CD14-positive monocyte (primary cell): ENCODE measurements around the gene BAIAP2L1. TPM values are rescaled to one million over a fixed set of nuclear protein-coding genes. Genes with fewer than 3 reads are reported as not detected.

Source experiments
- DNase-seq, 3 donors: peaks; one replicate each; pipeline ENCODE4 v3.0.0-alpha.2; 2011 to 2022
- H2AFZ ChIP-seq: 2 replicates; pipeline ENCODE4 v1.6.0; 2012; ENCODE audit warnings: mild to moderate bottlenecking, low read depth, low read length, inconsistent platforms; ENCODE audit not compliant: insufficient read depth, poor library complexity, severe bottlenecking
- H3K27ac ChIP-seq, 2 donors: 1 replicate in 1 of 2; 2 replicates in 1 of 2; pipeline ENCODE4 v1.5.1; 2012 to 2013; ENCODE audit warnings: low read length in 2 of 2, control low read depth in 1 of 2, inconsistent platforms in 1 of 2, low read depth in 1 of 2, mild to moderate bottlenecking in 1 of 2
- H3K27me3 ChIP-seq, 2 donors: one replicate each; pipeline versions ENCODE4 v1.6.0 to v1.6.1; 2011 to 2013; ENCODE audit warnings: low read length in 2 of 2; ENCODE audit not compliant: control insufficient read depth in 2 of 2, insufficient read depth in 2 of 2
- H3K36me3 ChIP-seq, 2 donors: replicated peaks in 1 of 2; 1 replicate in 1 of 2; 2 replicates in 1 of 2; pipeline versions ENCODE4 v1.5.1 to v1.6.1; 2012 to 2013; ENCODE audit warnings: low read length in 2 of 2, control low read depth in 1 of 2, inconsistent platforms in 1 of 2, mild to moderate bottlenecking in 1 of 2; ENCODE audit not compliant: insufficient read depth in 2 of 2, control insufficient read depth in 1 of 2
- H3K4me1 ChIP-seq, 2 donors: 1 replicate in 1 of 2; 2 replicates in 1 of 2; pipeline versions ENCODE4 v1.5.1 to v1.6.1; 2012 to 2013; ENCODE audit warnings: low read length in 2 of 2, control low read depth in 1 of 2, inconsistent platforms in 1 of 2, mild to moderate bottlenecking in 1 of 2, moderate library complexity in 1 of 2; ENCODE audit not compliant: insufficient read depth in 2 of 2, control insufficient read depth in 1 of 2
- H3K4me2 ChIP-seq: replicated peaks from 2 replicates; pipeline ENCODE3; 2012; ENCODE audit warnings: low read length, moderate library complexity, mild to moderate bottlenecking; ENCODE audit not compliant: poor library complexity, severe bottlenecking; ENCODE audit errors: extremely low read depth
- H3K4me3 ChIP-seq, 3 experiments: fragments of 200-600 bp in 1 of 3; sonication (generic) in 1 of 3; replicated peaks in 1 of 3; 1 replicate in 2 of 3; 2 replicates in 1 of 3; pipeline ENCODE4 v1.5.1; 2011 to 2013; ENCODE audit warnings: low read length in 3 of 3, mild to moderate bottlenecking in 3 of 3, control low read depth in 2 of 3, low read depth in 2 of 3, inconsistent platforms in 1 of 3, moderate library complexity in 1 of 3
- H3K79me2 ChIP-seq: 2 replicates; pipeline ENCODE4 v1.6.0; 2012; ENCODE audit warnings: mild to moderate bottlenecking, control low read depth, inconsistent platforms, low read length, moderate library complexity; ENCODE audit not compliant: insufficient read depth
- H3K9ac ChIP-seq: 2 replicates; pipeline ENCODE4 v1.6.0; 2017; ENCODE audit warnings: low read length, mild to moderate bottlenecking; ENCODE audit not compliant: insufficient read depth, poor library complexity, severe bottlenecking
- H3K9me3 ChIP-seq, 2 donors: replicated peaks in 1 of 2; 1 replicate in 1 of 2; 2 replicates in 1 of 2; pipeline versions ENCODE4 v1.5.1 to v1.6.1; 2012 to 2013; ENCODE audit warnings: low read length in 2 of 2, control low read depth in 1 of 2; ENCODE audit not compliant: control insufficient read depth in 1 of 2, insufficient read depth in 1 of 2
- H4K20me1 ChIP-seq: 2 replicates; pipeline ENCODE4 v1.6.0; 2012; ENCODE audit warnings: mild to moderate bottlenecking, low read length, control low read depth, moderate library complexity; ENCODE audit not compliant: insufficient read depth
- H3K27ac Mint-ChIP-seq, 7 donors: one replicate each; pipeline ENCODE4 v1.8.0; 2020; ENCODE audit warnings: mild to moderate bottlenecking in 7 of 7, mixed read lengths in 7 of 7, moderate library complexity in 6 of 7, inconsistent platforms in 2 of 7
- H3K27me3 Mint-ChIP-seq, 3 donors: one replicate each; pipeline ENCODE4 v1.8.0; 2021 to 2022; ENCODE audit warnings: low read depth in 3 of 3, mild to moderate bottlenecking in 3 of 3, mixed read lengths in 3 of 3, moderate library complexity in 3 of 3, inconsistent platforms in 1 of 3
- H3K36me3 Mint-ChIP-seq, 2 donors: one replicate each; pipeline ENCODE4 v1.8.0; 2020; ENCODE audit warnings: mixed read lengths in 2 of 2, inconsistent platforms in 1 of 2, mild to moderate bottlenecking in 1 of 2
- H3K4me1 Mint-ChIP-seq: one replicate; pipeline ENCODE4 v1.8.0; 2020; ENCODE audit warnings: mild to moderate bottlenecking, mixed read lengths
- H3K4me3 Mint-ChIP-seq, 2 donors: one replicate each; pipeline ENCODE4 v1.8.0; 2020; ENCODE audit warnings: mild to moderate bottlenecking in 2 of 2, mixed read lengths in 2 of 2, moderate library complexity in 1 of 2
- H3K9me3 Mint-ChIP-seq, 7 donors: one replicate each; pipeline ENCODE4 v1.8.0; 2020 to 2022; ENCODE audit warnings: mixed read lengths in 7 of 7, mild to moderate bottlenecking in 6 of 7, moderate library complexity in 6 of 7, inconsistent platforms in 2 of 7
- WGBS: methylation state at CpG from one replicate; pipeline ENCODE4 v1.1.5; 2013; ENCODE audit warnings: missing lambda C conversion rate; ENCODE audit not compliant: insufficient coverage; 5-methylcytosine and 5-hydroxymethylcytosine counted together
- intact Hi-C, 2 donors: fragments of 100-400 bp; cut with micrococcal nuclease; formaldehyde crosslinking; loops; one replicate each; pipeline versions ENCODE4 v1.15.0 to v1.15.1; 2023
- polyA plus RNA-seq, 3 donors: library from polyadenylated mRNA; depleted of rRNA in 1 of 3; unstranded in 2 of 3; stranded (reverse) in 1 of 3; fragments of 300-500 nt in 2 of 3; fragments of >200 nt in 1 of 3; fragmentation: Illumina TruSeq in 2 of 3; gene quantifications; 1 replicate in 2 of 3; 2 replicates in 1 of 3; pipeline ENCODE4 v1.2.3, GENCODE V29; 2012 to 2021
- TF ChIP-seq, protein P1 (sequence below): fragments of 200-600 bp; IDR thresholded peaks from one replicate; pipeline ENCODE4 v1.8.0; 2022; ENCODE audit warnings: antibody characterized with exemption, mild to moderate bottlenecking

BAIAP2L1 gene
- polyA plus RNA-seq, 3 donors = 0.17 to 0.52 TPM; not detected in 1

GRCh38 chr7:98359395-98359794, 41.5 kb downstream of the BAIAP2L1 start:
- TF ChIP-seq, protein P1, sequence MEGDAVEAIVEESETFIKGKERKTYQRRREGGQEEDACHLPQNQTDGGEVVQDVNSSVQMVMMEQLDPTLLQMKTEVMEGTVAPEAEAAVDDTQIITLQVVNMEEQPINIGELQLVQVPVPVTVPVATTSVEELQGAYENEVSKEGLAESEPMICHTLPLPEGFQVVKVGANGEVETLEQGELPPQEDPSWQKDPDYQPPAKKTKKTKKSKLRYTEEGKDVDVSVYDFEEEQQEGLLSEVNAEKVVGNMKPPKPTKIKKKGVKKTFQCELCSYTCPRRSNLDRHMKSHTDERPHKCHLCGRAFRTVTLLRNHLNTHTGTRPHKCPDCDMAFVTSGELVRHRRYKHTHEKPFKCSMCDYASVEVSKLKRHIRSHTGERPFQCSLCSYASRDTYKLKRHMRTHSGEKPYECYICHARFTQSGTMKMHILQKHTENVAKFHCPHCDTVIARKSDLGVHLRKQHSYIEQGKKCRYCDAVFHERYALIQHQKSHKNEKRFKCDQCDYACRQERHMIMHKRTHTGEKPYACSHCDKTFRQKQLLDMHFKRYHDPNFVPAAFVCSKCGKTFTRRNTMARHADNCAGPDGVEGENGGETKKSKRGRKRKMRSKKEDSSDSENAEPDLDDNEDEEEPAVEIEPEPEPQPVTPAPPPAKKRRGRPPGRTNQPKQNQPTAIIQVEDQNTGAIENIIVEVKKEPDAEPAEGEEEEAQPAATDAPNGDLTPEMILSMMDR = no peak
- H3K4me1 Mint-ChIP-seq = no peaks in the 10 kb centered on the region

GRCh38 chr7:98358706-98359105, 42.2 kb downstream of the BAIAP2L1 start:
- intact Hi-C loops = no loop called here
- Mint-ChIP-seq H3K4me1 (no peaks in the 10 kb centered on the region), H3K27me3 (peaks cover 0 to 8% (median 1%) of the 10 kb centered on the region in 3 donors), H3K27ac (no peak overlapping the region), H3K9me3 (no peaks in the 10 kb centered on the region), H3K36me3 (no peaks in the 10 kb centered on the region), H3K4me3 (no peak overlapping the region)
- TF ChIP-seq, protein P1 = no peak
- Histone ChIP-seq H2AFZ (no peak overlapping the region), H3K27me3 (no peaks in the 10 kb centered on the region), H3K36me3 (no peaks in the 10 kb centered on the region), H3K9me3 (no peaks in the 10 kb centered on the region), H3K4me1 (no peaks in the 10 kb centered on the region), H4K20me1 (no peaks in the 10 kb centered on the region), H3K27ac (no peak overlapping the region), H3K9ac (no peak overlapping the region), H3K79me2 (no peaks in the 10 kb centered on the region), H3K4me2 (no peak overlapping the region), H3K4me3 (no peak overlapping the region)
- DNase-seq = no peak
- 93% methylated on average over 6 of the region's 6 CpGs for WGBS

More at GRCh38 chr7:98359395-98359794, 41.5 kb downstream of the BAIAP2L1 start:
- H3K27me3 Mint-ChIP-seq = peaks cover 0 to 8% (median under 1%) of the 10 kb centered on the region in 3 donors
- 99% methylated on average over 10 of the region's 13 CpGs for WGBS
- Histone ChIP-seq H3K4me2 (no peak overlapping the region), H3K9me3 (no peaks in the 10 kb centered on the region), H3K4me1 (no peaks in the 10 kb centered on the region), H3K79me2 (no peaks in the 10 kb centered on the region), H2AFZ (no peak overlapping the region), H3K27ac (no peak overlapping the region), H3K9ac (no peak overlapping the region), H4K20me1 (no peaks in the 10 kb centered on the region), H3K27me3 (no peaks in the 10 kb centered on the region), H3K36me3 (no peaks in the 10 kb centered on the region), H3K4me3 (no peak overlapping the region)
- no peaks in the 10 kb centered on the region for H3K36me3 Mint-ChIP-seq
- no peaks in the 10 kb centered on the region for H3K9me3 Mint-ChIP-seq
- intact Hi-C loops = no loop called here
- H3K4me3 Mint-ChIP-seq = no peak overlapping the region
- DNase-seq = no peak
- H3K27ac Mint-ChIP-seq = no peak overlapping the region
